LNCaP clone FGC (cell line): Measurements from ENCODE around the gene PSMD7.

Experiments
- DNase-seq: peaks from one replicate; pipeline ENCODE4 v3.0.0-alpha.2; 2011; ENCODE audit warnings: low read depth
- H3K4me3 ChIP-seq: 2 replicates; pipeline ENCODE4 v1.5.1; 2011; ENCODE audit warnings: mild to moderate bottlenecking, low read depth, low read length, control low read depth
- CTCF ChIP-seq: IDR thresholded peaks from 2 replicates; pipeline ENCODE4 v1.5.1; 2012; ENCODE audit warnings: mild to moderate bottlenecking; ENCODE audit not compliant: control insufficient read depth, insufficient read depth; ENCODE audit errors: extremely low read depth

Gene PSMD7

GRCh38 chr16:74291176-74291575 is 5.4 kb upstream of the PSMD7 start:
- DNase-seq: no peak
- no peak overlapping the region for H3K4me3 ChIP-seq
- TF ChIP-seq CTCF: no peak

DNA sequence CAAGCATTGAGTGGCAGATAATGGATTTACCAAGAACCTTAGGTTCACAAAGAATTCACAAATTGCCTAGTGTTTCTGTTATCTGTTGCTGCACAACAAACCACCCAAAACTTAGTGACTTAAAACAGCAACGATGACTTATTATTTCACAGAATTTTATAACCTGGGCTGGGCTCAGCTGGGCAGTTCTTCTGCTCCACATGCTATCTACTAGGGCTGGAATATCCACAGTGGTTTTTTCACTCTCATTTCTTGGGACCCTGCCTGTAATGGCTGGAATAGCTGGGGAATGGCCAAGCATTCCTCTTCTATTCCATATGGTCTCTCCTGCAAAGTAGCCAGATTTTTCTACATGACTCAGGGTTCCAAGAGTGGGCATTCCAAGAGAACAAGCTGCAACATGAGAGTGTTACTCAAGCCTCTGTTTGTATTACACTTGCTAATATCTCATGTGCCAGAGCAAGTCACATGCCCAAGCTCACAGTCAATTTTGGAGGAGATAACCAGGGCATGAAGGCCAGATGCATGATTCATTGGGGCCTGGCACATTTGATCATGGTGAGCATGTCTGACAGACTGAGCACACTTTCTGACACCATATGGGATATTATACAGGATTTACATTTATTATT is 4.9 kb upstream of the PSMD7 start:
- DNase-seq: no peak
- no peak overlapping the region for H3K4me3 ChIP-seq
- no peak for TF ChIP-seq CTCF

DNA sequence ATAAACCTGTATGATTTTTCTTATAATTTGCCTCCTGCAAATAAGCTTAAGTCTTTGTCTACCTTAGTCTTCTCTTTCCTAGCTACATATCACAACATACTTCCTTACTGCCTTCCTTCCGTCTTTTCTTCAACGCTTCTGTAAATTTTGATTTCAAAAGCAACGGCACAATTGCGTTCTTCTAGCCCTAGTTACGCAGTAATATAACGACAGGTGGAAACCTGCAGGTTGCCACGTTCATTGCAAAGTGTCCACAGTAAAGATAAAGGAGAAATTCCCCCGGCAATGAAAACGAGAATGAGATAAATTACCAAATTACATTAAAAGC is 546 bp upstream of the PSMD7 start:
- no peak for DNase-seq
- TF ChIP-seq CTCF: no peak
- H3K4me3 ChIP-seq: peak overlapping the region; percentile 85

DNA sequence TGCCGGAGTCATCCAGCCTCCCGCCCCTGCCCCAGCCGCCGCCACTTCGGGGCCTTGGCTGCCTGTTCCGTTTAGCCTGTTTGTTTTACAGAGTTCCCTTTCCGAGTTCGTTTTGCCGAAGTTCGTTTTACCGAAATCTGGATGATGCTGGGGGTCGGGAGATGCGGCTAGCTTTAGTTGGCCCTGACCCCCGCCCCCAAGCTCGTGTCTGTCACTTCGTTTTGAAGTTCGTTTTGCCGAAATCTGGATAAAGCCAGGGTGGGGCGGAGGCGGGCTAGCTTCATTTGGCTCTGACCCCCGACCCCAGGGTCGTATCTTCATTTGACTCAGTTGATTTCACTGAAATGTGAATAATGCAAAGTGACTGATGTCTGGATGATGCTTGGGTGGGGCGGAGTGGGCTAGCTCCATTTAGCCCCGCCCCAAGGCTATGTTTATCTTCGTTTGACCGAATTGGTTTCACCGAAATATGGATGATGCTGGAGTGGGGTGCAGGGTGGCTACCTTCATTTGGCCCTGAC is 591 bp downstream of the PSMD7 start:
- no peak for DNase-seq
- no peak for TF ChIP-seq CTCF
- peak overlapping the region; percentile 85 for H3K4me3 ChIP-seq

- H3K4me3 ChIP-seq: peak overlapping the region; percentile 85
- no peak for TF ChIP-seq CTCF
- peak; percentile 95 for DNase-seq
Observed at GRCh38 chr16:74298104-74298503, 1.5 kb downstream of the PSMD7 start.

- no peak for TF ChIP-seq CTCF
- no peak for DNase-seq
- no peak overlapping the region for H3K4me3 ChIP-seq
Observed at GRCh38 chr16:74302341-74302740, 5.7 kb downstream of the PSMD7 start.

DNA sequence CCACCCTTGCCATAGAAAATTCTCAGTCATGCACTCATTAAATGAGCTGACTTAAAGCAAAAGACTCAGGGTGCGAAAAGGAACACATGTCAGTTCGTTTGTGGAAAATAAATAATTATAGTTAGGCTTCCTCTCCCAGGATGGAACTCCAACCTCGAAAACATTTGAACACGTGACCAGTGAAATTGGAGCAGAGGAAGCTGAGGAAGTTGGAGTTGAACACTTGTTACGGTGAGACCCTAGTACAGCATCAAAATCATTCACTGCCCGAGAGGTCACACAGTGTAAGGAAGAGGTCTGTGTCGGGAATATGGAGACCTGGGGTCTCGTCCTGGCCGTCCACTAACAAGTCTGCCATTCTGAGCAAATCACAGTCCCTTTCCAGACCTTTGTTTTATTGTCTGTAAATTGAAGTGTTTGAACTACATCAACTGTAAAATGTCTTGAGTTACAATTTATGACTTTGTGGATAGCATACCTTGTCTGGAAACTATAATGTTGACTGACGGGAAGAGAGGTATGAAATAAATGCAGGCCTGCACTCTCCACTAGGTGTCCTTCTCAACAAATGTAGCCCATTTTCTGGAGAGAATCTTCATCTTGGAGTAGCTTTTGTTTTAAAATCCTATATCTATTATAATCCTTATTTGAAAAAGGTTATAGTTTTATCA is 7.7 kb downstream of the PSMD7 start:
- peak; percentile 40 for TF ChIP-seq CTCF
- no peak for DNase-seq
- H3K4me3 ChIP-seq: no peak overlapping the region
